ENCODE results near the gene NELFB.
"Not testable (repeated sequence)": the region's sequence is repeated elsewhere in the genome, so short reads cannot be mapped to it uniquely, and the experiment has no call there.

NELFB gene

DNA sequence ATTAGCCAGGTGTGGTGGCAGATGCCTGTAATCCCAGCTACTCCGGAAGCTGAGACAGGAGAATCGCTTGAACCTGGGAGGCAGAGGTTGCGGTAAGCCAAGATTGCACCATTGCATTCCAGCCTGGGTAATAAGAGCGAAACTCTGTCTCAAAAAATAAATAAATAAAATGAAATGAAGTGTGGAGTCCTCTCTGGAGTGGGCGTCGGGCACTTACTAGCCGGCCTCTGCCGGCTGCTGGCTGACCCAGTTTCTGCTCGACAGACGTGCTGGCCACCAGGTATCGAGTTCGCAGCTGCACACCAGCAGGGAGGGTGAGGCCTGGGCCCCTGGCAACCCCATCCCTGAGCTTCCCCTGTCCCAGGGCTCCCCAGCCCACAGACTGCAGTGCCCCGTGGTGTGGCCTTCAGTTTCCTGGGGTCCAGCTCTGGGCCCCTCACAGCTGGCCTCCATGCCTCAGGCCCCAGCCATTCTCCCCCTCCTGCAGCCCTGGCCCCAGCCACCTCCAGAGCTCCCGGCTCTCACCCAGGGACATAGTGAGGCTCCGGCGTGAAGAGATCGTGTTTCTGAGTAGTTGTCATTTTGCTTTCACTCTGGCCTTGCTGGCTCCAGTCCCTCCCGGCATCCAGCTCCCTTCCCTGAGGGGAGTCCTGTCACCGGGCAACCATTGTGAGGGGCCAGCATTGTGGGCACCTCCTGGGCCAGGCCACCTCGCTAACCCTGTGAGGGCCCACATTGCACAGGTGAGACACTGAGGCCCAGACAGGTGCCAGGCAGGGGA lies 7.8 kb upstream of the NELFB start:
- DNase-seq (ENCODE audit: low read depth) = no peak

DNA sequence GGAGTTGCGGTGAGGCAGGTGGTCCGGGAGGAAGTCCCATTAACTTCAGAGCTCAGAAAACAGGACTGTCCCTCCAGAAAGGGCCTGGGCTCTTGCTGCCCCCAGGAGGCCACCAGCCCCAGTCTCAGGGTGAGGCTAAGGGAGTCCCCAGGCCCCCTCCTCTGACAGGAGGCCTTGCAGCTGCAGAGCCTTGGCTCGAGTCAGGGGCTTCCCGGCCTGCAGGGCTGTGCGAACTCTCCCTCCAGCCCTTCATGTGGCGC lies 7.3 kb upstream of the NELFB start:
- DNase-seq (ENCODE audit: low read depth) = no peak

DNA sequence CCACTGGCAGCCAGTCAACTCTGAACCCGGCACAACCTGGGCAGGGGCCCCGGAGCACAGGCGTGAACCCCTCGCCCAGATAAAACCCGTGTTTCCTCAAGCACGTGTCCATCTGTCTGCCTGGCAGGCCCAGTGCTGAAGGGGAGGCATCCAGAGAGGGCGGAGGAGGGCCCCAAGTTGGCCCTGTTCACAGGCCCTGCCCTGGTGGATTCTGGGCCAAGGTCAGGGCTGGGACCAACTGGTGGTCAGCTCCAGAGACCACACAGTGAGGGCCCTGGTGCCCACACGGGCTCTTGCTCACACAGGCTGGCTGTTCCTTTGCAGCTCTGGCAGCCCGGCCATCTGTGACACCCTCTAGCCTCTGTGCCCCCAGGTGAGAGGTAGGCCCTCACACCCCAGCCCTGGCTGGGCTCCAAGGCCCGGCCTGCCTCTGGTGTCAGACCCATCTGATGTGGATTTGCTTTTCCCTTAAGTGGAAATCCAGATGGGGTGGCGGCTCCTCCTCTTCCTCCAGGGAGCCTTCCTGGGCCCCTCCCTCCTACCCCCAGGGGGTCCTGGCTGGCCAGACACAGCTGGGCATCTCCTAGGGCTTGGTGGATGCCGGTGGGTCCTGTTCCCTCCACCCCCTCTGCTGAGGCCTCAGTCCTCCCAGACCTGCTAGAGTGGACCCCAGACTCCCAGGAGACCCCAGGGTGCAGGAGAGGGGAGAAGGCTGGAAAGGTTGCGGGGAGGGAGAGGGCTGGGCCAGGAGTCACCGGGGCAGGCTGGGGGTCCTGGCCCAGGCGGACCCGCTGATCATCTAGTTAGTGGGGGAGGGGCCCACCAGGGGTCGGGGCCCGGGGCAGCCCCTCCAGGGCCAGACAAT lies 4.6 kb upstream of the NELFB start:
- no peak for DNase-seq (ENCODE audit: low read depth)

DNA sequence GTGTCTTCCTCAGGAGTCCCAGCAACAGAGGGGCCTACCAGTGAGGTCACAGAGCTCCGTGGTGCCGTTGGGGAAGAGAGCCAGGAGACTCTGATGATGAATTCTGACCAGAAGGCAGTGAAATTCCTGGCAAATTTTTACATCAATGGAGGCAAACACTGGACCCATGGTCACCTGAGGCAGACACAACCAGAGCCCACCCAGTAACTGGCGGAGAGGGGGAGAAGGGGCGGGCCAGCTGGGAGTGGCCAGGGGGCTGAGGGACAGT lies 4.0 kb upstream of the NELFB start, which contains the start of gene STPG3:
Gene STPG3 (plus strand): TSS at position 93 of the 268 bp plus-strand sequence. CDS start 1 bp downstream, at position 94.
- no peak for DNase-seq (ENCODE audit: low read depth)

DNA sequence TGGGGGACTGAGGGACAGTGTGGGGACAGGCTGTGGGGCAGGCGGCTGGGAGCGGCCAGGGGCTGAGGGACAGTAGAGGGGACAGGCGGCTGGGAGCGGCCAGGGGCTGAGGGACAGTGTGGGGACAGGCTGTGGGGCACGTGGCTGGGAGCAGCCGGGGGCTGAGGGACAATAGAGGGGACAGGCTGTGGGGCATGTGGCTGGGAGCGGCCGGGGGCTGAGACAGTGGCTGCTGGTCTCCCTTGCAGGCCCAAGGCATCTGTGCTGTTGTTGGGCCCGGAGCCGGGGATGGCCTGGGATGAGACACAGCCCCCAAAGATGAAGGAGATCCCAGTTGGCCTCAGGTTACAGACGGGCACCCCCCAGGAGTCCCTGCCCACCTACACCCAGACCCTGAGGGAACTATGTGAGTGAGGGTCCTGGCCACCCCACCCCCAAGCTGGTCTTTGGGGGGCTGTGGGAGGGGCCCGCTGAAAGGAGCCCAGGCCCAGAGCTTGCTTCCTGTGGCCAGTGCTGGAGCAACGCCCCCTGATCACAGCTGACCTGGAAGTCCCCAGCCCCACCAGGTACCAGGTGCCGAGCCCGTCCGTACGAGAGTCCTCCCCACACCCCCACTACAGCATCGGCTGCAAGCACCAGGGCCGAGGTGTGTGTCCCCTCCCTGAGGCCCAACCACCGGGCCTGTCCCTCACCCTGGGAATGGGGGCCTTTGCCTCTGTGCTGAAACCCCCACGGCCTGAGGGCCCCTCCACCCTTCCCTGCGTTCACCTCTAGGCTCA lies 3.4 kb upstream of the NELFB start:
- no peak for DNase-seq (ENCODE audit: low read depth)

DNA sequence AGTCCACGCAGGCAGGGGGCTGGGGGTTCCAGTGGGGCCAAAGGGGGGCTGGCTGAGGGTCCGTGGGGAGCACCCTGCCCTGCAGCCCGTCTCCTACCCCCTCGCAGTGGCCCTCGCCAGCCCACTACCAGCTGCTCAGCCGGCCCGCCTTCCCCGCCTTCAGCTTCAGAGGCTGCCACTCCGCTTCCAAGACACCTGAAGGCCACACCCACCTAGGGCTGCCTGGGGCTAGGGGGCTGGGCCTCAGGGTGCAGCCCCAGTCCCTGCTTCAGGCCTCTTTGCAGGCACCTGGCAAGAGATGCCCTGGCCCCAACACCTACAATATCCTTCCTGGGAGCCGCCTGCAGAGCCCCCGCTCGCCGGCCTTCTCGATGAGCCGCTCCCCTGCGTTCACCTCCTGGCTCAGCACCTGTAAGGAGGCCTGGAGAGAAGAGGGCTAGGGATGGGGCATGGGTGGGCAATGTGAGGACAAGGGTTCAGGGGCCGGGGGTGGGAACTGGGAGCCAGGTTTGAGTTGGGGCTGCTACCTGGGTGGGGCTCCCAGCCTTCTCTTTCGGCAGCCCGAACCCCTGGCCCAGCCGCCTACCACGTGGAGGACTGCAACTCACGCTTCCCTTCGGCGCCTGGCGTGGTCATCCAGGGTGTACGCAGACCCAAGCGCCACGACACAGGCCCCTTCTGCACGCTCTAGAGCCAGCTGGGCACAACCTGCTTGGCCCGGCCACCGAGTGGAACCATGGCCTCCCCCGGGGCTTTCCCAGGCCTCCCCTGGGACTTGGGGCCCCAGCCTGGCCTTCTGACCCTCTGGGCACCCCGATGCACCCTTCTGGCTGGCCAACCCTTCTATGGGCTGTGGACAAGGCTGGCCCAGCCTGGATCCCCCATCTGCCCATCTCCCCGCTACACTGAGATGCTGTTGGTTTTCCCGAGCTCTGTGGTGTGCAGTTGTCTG lies 2.3 kb upstream of the NELFB start:
- no peak for DNase-seq (ENCODE audit: low read depth)

DNA sequence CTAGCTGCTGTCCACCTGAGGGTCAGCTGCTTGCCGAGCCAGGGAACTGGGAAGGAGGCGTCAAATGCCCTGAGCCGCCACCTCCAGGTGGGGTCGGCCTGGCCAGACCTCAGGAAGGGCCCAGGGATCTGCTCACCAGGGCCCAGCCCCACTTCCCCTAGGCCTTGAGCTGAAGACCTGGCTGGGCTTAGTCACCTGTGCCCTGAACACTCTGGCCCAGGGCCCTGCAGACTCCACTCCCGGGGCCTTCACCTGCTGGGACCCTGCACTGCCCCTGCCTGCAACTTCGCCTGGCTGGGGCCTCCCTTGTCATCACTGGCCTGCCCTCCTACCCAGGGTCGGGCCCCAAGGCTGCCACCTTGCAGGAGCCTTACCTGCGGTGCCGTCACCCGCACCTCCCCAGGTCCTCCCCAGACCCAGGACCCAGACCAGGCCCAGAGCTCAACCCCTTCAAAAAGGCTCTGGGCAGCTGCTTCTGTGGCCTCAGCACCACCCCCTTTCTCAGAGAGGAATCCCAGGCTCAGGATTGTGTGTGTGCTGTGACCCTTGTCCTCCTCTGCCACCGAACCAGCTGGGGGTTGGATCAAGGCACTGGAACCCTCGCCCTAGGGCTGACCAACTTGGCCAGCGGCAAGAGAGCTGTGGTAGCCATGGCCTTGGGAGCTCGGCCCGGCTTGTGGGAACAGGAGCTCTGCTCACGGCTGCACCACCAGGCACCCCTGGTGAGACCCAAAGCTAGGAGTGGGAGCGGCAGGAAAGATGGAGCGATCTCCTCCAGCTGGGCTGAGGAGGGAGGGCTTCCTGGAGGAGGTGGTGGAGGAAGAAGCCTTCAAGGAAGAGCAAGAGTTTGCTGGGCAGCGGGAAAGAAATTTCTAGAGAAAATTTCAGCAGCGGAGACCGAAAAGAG lies 1.2 kb upstream of the NELFB start:
- DNase-seq (ENCODE audit: low read depth) = no peak

DNA sequence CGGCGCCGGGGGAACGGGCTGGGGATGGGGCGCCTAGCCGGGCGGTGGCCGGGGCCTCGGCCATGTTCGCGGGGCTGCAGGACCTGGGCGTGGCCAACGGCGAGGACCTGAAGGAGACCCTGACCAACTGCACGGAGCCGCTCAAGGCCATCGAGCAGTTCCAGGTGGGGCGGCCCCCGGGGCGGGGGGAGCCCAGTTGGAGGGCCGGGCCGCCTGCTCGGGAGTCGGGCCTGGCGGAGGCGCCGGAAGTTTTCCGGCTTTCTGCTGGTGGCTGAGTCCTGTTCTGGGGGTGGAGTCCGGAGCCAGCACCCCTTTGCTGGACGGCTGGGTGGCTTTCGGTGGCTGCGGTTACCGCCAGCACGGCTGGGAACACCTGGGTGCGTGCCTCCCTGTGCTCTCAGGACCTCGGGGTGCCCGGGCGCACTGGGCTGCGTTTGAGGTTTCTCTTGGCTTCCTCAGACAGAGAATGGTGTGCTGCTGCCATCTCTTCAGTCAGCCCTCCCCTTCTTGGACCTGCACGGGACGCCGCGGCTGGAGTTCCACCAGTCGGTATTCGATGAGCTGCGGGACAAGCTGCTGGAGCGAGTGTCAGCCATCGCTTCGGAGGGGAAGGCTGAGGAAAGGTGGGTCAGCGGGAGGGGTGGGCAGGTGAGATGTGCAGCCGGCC lies 454 bp downstream of the NELFB start:
- no peak for DNase-seq (ENCODE audit: low read depth)

DNA sequence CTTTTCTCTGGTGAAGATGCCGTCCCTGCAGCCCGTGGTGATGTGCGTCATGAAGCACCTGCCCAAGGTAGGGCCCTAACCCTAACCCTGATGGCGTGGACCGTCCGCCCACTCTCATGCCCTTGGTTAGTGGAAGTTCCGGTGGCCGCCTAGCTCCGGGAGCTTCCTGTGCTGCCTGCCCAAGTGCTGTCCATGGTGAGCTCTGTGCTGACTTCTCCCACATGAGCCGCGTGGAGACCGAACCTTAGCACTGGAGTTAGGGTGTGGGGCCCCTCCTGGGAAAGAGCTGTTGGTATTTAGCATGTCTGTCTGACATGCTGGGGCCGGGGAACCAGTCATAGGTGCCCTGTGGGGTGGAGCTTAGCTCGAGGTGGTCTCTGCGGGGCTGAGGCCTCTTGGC lies 1.2 kb downstream of the NELFB start:
- DNase-seq (ENCODE audit: low read depth) = no peak

DNA sequence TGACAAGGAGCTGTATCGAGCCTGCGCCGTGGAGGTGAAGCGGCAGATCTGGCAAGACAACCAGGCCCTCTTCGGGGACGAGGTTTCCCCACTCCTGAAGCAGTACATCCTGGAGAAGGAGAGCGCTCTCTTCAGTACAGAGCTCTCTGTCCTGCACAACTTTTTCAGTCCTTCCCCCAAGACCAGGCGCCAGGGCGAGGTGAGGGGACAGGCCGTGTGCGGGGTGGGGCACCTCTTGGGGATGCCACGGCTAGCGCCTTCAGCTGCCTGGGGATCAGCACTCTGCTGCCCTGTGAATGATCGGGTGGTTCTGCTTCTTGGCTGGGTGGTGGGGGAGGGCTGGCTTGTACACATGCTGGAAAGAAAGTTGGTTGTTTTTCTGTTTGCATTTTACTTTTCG lies 1.7 kb downstream of the NELFB start:
- no peak for DNase-seq (ENCODE audit: low read depth)

DNA sequence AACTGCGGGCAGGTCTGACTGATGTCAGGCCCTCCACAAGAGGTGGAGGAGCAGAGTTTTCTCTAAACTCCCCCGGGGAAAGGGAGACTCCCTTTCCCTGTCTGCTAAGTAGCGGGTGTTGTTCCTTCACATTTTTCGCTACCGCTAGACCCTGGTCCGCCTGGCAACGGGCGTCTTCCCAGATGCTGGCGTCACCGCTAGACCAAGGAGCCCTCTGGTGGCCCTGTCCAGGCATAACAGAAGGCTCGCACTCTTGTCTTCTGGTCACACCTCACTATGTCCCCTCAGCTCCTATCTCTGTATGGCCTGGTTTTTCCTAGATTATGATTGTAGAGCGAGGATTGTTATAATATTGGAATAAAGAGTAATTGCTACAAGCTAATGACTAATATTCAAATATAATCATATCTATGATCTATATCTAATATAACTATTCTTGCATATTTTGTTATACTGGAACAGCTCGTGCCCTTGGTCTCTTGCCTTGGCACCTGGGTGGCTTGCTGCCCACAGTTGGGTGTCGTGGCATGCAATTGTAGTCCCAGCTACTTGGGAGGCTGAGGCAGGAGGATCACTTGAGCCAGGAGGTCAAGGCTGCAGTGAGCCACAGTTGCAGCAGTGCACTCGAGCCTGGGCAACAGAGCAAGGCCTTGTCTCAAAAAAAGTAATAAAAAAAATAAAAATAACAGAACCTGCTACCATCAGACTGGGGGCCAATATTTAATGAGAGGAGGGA lies 7.2 kb downstream of the NELFB start:
- DNase-seq (ENCODE audit: low read depth) = not testable (repeated sequence)

DNA sequence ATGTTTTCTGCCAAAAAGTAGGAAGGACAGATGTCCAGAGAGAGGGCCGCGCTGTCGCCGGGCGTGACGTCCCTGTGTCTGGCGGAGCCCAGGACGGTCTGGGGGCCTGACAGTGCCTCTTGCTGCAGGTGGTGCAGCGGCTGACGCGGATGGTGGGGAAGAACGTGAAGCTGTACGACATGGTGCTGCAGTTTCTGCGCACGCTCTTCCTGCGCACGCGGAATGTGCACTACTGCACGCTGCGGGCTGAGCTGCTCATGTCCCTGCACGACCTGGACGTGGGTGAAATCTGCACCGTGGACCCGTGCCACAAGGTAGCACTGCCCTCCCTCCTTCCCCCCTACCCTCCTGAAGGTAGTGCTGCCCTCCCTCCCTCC lies 7.8 kb downstream of the NELFB start:
- no peak for DNase-seq (ENCODE audit: low read depth)

DNA sequence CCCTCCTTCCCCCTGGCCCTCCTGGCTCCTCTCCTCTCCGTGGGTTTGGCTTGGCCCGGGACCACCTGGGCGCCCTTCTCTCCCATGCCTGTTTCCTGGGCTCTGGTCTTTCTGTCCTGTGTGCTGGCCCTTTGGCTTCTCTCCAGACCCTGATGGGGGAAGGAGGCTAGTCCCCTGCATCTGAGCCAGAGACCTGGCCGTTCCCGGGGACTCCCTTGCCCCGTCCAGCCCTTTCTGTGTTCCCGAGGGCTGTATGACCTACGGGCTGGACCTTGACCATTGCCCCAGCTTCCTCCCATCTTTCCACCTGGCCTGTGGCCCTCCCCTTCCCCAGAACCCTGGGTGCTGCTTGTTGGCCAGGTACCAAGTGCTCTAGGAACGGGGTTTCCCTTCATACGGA lies 8.4 kb downstream of the NELFB start:
- DNase-seq (ENCODE audit: low read depth) = no peak

DNA sequence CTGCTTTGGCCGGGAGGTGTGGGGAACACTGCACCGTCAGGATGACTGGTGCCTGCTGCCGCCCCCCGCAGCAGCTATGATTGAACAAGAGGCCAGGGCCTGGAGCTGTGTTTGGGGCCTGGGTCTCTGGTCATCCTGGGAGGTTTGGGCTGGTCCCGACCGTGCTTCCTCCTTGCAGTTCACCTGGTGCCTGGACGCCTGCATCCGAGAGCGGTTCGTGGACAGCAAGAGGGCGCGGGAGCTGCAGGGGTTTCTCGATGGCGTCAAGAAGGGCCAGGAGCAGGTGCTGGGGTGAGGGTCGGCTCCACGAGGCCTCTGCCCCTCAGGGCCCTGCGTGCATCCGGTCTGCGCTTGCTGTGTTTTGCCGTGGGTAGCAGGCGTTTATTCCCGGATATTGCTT lies 8.9 kb downstream of the NELFB start:
- no peak for DNase-seq (ENCODE audit: low read depth)

DNA sequence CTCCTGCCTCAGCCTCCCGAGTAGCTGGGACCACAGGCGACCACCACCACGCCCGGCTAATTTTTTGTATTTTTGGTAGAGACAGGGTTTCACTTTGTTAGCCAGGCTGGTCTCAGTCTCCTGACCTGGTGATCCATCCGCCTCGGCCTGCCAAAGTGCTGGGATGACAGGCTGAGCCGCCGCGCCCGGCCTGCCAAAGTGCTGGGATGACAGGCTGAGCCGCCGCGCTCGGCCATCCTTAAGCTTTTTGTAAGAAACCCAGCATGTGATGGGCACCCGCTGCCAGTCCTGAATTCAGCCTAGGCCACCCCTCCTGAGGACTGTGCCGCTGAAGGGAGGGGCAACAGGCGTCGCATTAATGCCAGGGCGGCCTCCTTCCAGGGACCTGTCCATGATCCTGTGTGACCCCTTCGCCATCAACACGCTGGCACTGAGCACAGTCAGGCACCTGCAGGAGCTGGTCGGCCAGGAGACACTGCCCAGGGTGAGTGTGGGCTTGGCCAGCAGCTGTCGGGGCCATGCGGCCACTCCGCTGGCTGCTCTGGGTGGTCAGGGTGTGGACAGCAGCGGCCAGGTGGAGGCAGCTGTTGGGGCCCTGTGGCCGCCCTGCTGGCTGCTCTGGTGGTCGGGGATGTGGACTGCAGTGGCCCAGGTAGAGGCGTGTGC lies 10.5 kb downstream of the NELFB start:
- no peak for DNase-seq (ENCODE audit: low read depth)

DNA sequence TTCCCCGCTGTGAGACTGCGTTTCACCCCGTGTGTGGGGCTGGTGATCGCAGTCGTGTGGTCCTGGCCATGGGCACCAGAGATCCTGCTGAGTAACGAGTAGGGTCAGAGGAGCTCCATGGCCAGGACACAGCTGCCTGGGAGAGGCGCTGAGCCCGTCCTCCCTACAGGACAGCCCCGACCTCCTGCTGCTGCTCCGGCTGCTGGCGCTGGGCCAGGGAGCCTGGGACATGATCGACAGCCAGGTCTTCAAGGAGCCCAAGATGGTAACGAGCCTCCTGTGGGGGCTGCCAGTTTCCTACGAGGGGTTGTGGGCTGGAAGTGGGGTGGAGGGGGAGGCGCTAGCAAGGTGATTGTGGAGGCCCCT lies 11.0 kb downstream of the NELFB start:
- no peak for DNase-seq (ENCODE audit: low read depth)

DNA sequence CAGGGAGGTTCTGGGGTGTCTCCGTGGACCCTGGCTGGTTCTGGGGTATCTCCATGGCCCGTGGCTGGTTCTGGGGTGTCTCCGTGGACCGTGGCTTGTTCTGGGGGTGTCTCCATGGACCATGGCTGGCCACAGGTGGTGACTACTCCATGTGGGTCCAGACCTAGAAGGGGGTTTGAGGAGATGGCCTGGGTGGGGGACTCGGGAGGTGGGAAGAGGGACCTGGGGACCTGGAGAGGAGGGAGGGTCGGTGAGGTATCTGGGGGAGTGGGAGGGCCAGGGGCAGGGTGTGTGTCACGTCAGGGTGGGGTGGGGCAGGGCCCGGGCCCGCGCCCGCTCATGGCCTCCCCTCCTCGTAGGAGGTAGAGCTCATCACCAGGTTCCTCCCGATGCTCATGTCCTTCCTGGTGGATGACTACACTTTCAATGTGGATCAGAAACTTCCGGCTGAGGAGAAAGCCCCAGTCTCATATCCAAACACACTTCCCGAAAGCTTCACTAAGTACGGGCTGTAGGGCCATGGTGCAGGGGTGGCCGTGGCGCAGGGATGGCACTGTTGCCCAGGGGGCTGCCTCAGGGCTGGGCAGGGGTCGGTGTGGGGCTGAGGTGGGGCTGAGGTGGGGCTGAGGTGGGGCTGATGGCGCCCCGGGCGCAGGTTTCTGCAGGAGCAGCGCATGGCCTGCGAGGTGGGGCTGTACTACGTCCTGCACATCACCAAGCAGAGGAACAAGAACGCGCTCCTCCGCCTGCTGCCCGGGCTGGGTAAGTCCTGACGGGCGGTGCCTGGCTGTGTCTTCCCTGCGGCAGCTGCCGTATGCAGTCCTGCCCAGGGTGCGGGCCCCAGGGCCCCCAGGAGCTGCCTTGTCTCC lies 11.7 kb downstream of the NELFB start:
- no peak for DNase-seq (ENCODE audit: low read depth)

DNA sequence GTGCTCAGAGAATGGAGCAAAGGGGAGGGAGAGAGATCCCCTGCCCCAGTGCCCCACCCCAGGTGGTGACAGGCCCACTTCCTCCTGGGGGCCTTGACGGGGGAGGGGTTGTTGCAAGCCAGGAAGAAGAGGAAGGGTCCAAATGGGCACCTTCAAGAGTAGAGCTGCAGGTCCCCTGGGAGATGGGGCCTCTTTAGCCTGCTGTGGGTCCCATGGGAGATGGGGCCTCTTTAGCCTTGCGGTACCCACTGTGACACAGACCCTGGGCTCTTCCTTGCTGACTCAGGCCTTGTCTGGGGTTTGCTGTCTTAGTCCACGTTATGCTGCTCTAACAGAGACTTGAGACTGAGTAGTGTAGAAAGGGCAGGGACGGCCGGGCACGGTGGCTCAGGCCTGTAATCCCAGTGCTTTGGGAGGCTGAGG lies 12.8 kb downstream of the NELFB start:
- DNase-seq (ENCODE audit: low read depth) = no peak

Measured in stimulated activated CD8-positive, alpha-beta memory T cell treated with anti-CD3 and anti-CD28 coated beads, Interleukin-15, amount 100 ng/mL, for 24 hours (primary cell).